SK-N-SH (cell line): ENCODE measurements around the gene PRADC1. TPM values are rescaled to one million over a fixed set of nuclear protein-coding genes. Genes with fewer than 3 reads are reported as not detected.

Experiments used
- CTCF ChIA-PET: fragments of 300-600, 350-600 bp; formaldehyde crosslinking; extraction: SDS; loops from one replicate; lab custom pipeline; 2021; lab: Yijun Ruan, JAX
- POLR2A ChIA-PET: fragments of 350-600 bp; sonication (Branson Sonifier 250); formaldehyde crosslinking; extraction: SDS; loops from one replicate; lab custom pipeline; 2020; ENCODE audit warnings: antibody characterized with exemption, inconsistent platforms; lab: Yijun Ruan, JAX
- DNase-seq: peaks from one replicate; pipeline ENCODE4 v3.0.0; 2012
- H2AFZ ChIP-seq: fragments of 200-600 bp; sonication (generic); 2 replicates; pipeline ENCODE4 v1.8.1; 2016; ENCODE audit warnings: antibody characterized with exemption, mild to moderate bottlenecking, low read depth
- H3F3A ChIP-seq: fragments of 200-600 bp; sonication (generic); replicated peaks from 2 replicates; pipeline ENCODE3; 2016; ENCODE audit warnings: antibody characterized with exemption, mild to moderate bottlenecking; ENCODE audit not compliant: insufficient read depth
- H3K27ac ChIP-seq, 2 experiments: fragments of 200-500 bp in 1 of 2; fragments of 200-600 bp in 1 of 2; sonication (Bioruptor generic) in 1 of 2; sonication (generic), shearing (Covaris generic) in 1 of 2; 2 replicates each; pipeline versions ENCODE4 v1.5.1 to v1.6.1; 2014 to 2016; ENCODE audit warnings: low read depth in 2 of 2, inconsistent platforms in 1 of 2, low read length in 1 of 2, mild to moderate bottlenecking in 1 of 2, mixed read lengths in 1 of 2
- H3K27me3 ChIP-seq: fragments of 200-600 bp; sonication (generic), shearing (Covaris generic); 2 replicates; pipeline ENCODE4 v1.6.1; 2016; ENCODE audit warnings: mixed run types; ENCODE audit not compliant: insufficient read depth
- H3K36me3 ChIP-seq, 2 experiments: fragments of 200-500 bp in 1 of 2; fragments of 200-600 bp in 1 of 2; sonication (Bioruptor generic) in 1 of 2; sonication (generic) in 1 of 2; replicated peaks in 1 of 2; 2 replicates each; pipeline versions ENCODE3 to v1.5.1; 2014 to 2016; ENCODE audit warnings: low read length in 1 of 2, mild to moderate bottlenecking in 1 of 2; ENCODE audit not compliant: insufficient read depth in 2 of 2, control insufficient read depth in 1 of 2
- H3K4me1 ChIP-seq, 2 experiments: fragments of 200-500 bp in 1 of 2; fragments of 200-600 bp in 1 of 2; sonication (Bioruptor generic) in 1 of 2; sonication (generic), shearing (Covaris generic) in 1 of 2; 2 replicates each; pipeline versions ENCODE4 v1.5.1 to v1.6.1; 2014 to 2016; ENCODE audit warnings: low read depth in 1 of 2, low read length in 1 of 2, mixed run types in 1 of 2; ENCODE audit not compliant: insufficient read depth in 2 of 2, control insufficient read depth in 1 of 2
- H3K4me2 ChIP-seq: fragments of 200-600 bp; sonication (generic), shearing (Covaris generic); 2 replicates; pipeline ENCODE4 v1.6.1; 2017; ENCODE audit warnings: mixed run types
- H3K4me3 ChIP-seq, 2 experiments: fragments of 200-500 bp in 1 of 2; fragments of 200-600 bp in 1 of 2; sonication (Bioruptor generic) in 1 of 2; sonication (generic), shearing (Covaris generic) in 1 of 2; 2 replicates each; pipeline versions ENCODE4 v1.5.1 to v1.8.1; 2014 to 2016; ENCODE audit warnings: low read depth in 2 of 2, inconsistent platforms in 1 of 2, low read length in 1 of 2, mild to moderate bottlenecking in 1 of 2, mixed read lengths in 1 of 2, moderate library complexity in 1 of 2
- H3K79me2 ChIP-seq: fragments of 200-600 bp; sonication (generic); 2 replicates; pipeline ENCODE4 v1.8.1; 2017; ENCODE audit warnings: mild to moderate bottlenecking; ENCODE audit not compliant: insufficient read depth
- H3K9ac ChIP-seq: fragments of 200-600 bp; sonication (generic); 2 replicates; pipeline ENCODE4 v1.6.1; 2017; ENCODE audit warnings: mixed run types
- H3K9me2 ChIP-seq: fragments of 200-600 bp; sonication (generic); 2 replicates; pipeline ENCODE4 v1.6.1; 2017; ENCODE audit warnings: mixed run types
- H3K9me3 ChIP-seq: fragments of 200-600 bp; sonication (generic); 2 replicates; pipeline ENCODE4 v1.6.1; 2017; ENCODE audit warnings: mixed run types, mild to moderate bottlenecking, moderate library complexity
- H4K20me1 ChIP-seq: fragments of 200-600 bp; sonication (generic); 2 replicates; pipeline ENCODE4 v1.6.1; 2017; ENCODE audit warnings: mild to moderate bottlenecking, mixed run types; ENCODE audit not compliant: insufficient read depth
- MEF2A ChIP-seq: IDR thresholded peaks from 2 replicates; pipeline ENCODE4 v1.4.0; 2012; ENCODE audit warnings: low read depth, borderline replicate concordance
- MXI1 ChIP-seq: IDR thresholded peaks from 2 replicates; pipeline ENCODE4 v1.6.1; 2012; ENCODE audit warnings: mild to moderate bottlenecking, low read depth, low read length, improper control_type of control experiment
- POLR2AphosphoS5 ChIP-seq: IDR thresholded peaks from 2 replicates; pipeline ENCODE4 v1.6.1; 2012; ENCODE audit warnings: low read depth, low read length
- TCF12 ChIP-seq: IDR thresholded peaks from 2 replicates; pipeline ENCODE4 v1.4.0; 2012
- YY1 ChIP-seq: IDR thresholded peaks from 2 replicates; pipeline ENCODE4 v1.4.0; 2012; ENCODE audit warnings: low read depth, mild to moderate bottlenecking
- WGBS: methylation state at CpG from one replicate; pipeline ENCODE4 v1.1.6; 2017; ENCODE audit warnings: low lambda C conversion rate; 5-methylcytosine and 5-hydroxymethylcytosine counted together
- polyA plus RNA-seq, 3 experiments: library from polyadenylated mRNA; depleted of rRNA; stranded (reverse); fragments of >200 nt; gene quantifications; 2 replicates each; pipeline ENCODE4 v1.2.3, GENCODE V29; 2012
- TF ChIP-seq, protein P1 (sequence below): IDR thresholded peaks from 2 replicates; pipeline ENCODE4 v1.6.1; 2012; ENCODE audit warnings: mild to moderate bottlenecking, low read depth, low read length, moderate library complexity
- TF ChIP-seq, protein P2 (sequence below): IDR thresholded peaks from 2 replicates; pipeline ENCODE4 v1.4.0; 2012; ENCODE audit warnings: low read depth, borderline replicate concordance
- TF ChIP-seq, protein P3 (sequence below): fragments of 150-350 bp; IDR thresholded peaks from 2 replicates; pipeline ENCODE4 v1.6.1; 2016; ENCODE audit warnings: mild to moderate bottlenecking, low read depth, low read length

PRADC1 gene
- polyA plus RNA-seq, 1 of the 3 experiments (the other 2 are of a cell fraction) = 8.5 TPM

DNA sequence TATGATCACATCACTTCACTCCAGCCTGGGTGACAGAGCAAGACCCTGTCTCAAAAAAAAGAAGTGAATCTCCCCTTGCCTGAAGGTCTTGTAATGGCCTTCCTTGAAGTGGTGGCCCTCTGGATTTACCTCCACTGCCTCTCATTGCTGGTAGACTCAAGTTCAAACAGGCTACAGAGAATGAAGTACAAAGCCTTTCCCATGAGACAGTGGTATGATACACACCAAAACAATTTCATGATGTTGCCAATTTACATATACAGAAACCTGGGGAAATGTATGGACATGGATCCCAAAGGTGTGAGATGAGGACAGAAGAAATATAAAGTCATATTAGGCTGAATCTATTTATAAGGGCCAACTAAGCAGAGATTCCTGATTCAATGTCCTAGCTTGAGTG lies 35.5 kb downstream of the PRADC1 start:
- TF ChIP-seq MXI1 = no peak
- no peak for TF ChIP-seq POLR2AphosphoS5
- TF ChIP-seq, protein P1, sequence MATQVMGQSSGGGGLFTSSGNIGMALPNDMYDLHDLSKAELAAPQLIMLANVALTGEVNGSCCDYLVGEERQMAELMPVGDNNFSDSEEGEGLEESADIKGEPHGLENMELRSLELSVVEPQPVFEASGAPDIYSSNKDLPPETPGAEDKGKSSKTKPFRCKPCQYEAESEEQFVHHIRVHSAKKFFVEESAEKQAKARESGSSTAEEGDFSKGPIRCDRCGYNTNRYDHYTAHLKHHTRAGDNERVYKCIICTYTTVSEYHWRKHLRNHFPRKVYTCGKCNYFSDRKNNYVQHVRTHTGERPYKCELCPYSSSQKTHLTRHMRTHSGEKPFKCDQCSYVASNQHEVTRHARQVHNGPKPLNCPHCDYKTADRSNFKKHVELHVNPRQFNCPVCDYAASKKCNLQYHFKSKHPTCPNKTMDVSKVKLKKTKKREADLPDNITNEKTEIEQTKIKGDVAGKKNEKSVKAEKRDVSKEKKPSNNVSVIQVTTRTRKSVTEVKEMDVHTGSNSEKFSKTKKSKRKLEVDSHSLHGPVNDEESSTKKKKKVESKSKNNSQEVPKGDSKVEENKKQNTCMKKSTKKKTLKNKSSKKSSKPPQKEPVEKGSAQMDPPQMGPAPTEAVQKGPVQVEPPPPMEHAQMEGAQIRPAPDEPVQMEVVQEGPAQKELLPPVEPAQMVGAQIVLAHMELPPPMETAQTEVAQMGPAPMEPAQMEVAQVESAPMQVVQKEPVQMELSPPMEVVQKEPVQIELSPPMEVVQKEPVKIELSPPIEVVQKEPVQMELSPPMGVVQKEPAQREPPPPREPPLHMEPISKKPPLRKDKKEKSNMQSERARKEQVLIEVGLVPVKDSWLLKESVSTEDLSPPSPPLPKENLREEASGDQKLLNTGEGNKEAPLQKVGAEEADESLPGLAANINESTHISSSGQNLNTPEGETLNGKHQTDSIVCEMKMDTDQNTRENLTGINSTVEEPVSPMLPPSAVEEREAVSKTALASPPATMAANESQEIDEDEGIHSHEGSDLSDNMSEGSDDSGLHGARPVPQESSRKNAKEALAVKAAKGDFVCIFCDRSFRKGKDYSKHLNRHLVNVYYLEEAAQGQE = no peak
- no peaks in the 10 kb centered on the region for H3F3A ChIP-seq
- H3K4me2 ChIP-seq = no peak overlapping the region
- H3K4me1 ChIP-seq = no peaks in the 10 kb centered on the region
- no peaks in the 10 kb centered on the region for H3K9me2 ChIP-seq
- H3K27ac ChIP-seq = no peak overlapping the region
- no peak for DNase-seq
- no peak overlapping the region for H3K4me3 ChIP-seq
- H3K79me2 ChIP-seq = no peaks in the 10 kb centered on the region
- H3K36me3 ChIP-seq = no peaks in the 10 kb centered on the region
- ChIA-PET POLR2A (no interaction called here), CTCF (interaction anchor here (0.7 to 1.2 kb wide), 3 partner anchors 15 to 304 kb away, joined by 3 to 7 read pairs (median 3); no protein-coding TSS in a partner anchor)
- H3K9me3 ChIP-seq = no peaks in the 10 kb centered on the region
- no peaks in the 10 kb centered on the region for H4K20me1 ChIP-seq
- H3K9ac ChIP-seq = no peak overlapping the region
- H3K27me3 ChIP-seq = peaks cover 47% of the 10 kb centered on the region
- H2AFZ ChIP-seq = no peak overlapping the region

DNA sequence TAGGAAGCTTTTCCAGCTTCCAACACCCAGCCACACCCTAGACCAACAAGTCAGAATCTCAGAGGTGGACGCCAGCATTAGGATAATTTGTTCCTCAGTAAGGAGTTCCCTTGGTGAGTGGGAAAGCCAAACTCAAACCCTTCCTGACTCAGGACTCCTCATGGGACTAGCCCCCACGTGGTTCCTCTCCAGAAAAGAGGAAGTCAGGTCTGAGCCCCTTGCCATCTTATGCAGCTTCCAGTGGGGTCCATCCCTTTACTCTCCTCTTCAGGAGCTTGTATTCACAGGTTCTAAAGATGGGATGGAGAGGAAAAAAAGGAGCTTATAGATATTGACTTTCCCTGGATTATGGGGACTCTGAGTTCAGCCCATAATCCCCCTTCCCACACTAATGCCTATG lies 45.5 kb downstream of the PRADC1 start:
- Histone ChIP-seq H3K9me2 (no peaks in the 10 kb centered on the region), H3K4me1 (no peaks in the 10 kb centered on the region), H3K79me2 (no peaks in the 10 kb centered on the region), H2AFZ (no peak overlapping the region), H3F3A (no peaks in the 10 kb centered on the region), H3K4me2 (no peak overlapping the region), H3K27ac (no peak overlapping the region), H3K36me3 (no peaks in the 10 kb centered on the region), H4K20me1 (no peaks in the 10 kb centered on the region), H3K27me3 (peaks cover 47% of the 10 kb centered on the region; the same call in 1 of the 2 replicates), H3K9ac (no peak overlapping the region), H3K9me3 (no peaks in the 10 kb centered on the region), H3K4me3 (no peak overlapping the region)
- TF ChIP-seq, protein P1 = no peak
- TF ChIP-seq, protein P2, sequence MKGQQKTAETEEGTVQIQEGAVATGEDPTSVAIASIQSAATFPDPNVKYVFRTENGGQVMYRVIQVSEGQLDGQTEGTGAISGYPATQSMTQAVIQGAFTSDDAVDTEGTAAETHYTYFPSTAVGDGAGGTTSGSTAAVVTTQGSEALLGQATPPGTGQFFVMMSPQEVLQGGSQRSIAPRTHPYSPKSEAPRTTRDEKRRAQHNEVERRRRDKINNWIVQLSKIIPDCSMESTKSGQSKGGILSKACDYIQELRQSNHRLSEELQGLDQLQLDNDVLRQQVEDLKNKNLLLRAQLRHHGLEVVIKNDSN = no peak
- TF ChIP-seq YY1 (no peak), MEF2A (no peak), TCF12 (no peak)
- TF ChIP-seq, protein P3, sequence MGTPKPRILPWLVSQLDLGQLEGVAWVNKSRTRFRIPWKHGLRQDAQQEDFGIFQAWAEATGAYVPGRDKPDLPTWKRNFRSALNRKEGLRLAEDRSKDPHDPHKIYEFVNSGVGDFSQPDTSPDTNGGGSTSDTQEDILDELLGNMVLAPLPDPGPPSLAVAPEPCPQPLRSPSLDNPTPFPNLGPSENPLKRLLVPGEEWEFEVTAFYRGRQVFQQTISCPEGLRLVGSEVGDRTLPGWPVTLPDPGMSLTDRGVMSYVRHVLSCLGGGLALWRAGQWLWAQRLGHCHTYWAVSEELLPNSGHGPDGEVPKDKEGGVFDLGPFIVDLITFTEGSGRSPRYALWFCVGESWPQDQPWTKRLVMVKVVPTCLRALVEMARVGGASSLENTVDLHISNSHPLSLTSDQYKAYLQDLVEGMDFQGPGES = no peak
- WGBS = 6% methylated on average over 2 of the region's 2 CpGs
- POLR2A ChIA-PET = interaction anchor here (0.5 kb wide), 1 partner anchor 21 kb away, joined by 3 read pairs; no protein-coding TSS in a partner anchor
- no peak for DNase-seq
- CTCF ChIA-PET = interaction anchor here (1.2 to 4.3 kb wide), 4 partner anchors 10 to 26 kb away, joined by 3 to 35 read pairs (median 7); no protein-coding TSS in a partner anchor
